ENCODE results near the gene SEC61A2. TPM values are rescaled to one million over a fixed set of nuclear protein-coding genes. Genes with fewer than 3 reads are reported as not detected.

SEC61A2 gene
- polyA plus RNA-seq, 1 donor from 2014 or later: 75.4 TPM

GRCh38 chr10:12103802-12104201, 25.7 kb upstream of the SEC61A2 start:
- H2AFZ ChIP-seq (ENCODE audit: low read depth, low read length): no peak overlapping the region
- H3K79me2 ChIP-seq (replicated peaks; ENCODE audit: insufficient read depth, low read length): no peaks in the 10 kb centered on the region
- no peak overlapping the region for H3K4me3 ChIP-seq (ENCODE audit: low read length)
- no peaks in the 10 kb centered on the region for H3F3A ChIP-seq (ENCODE audit: insufficient read depth, low read length, poor library complexity, severe bottlenecking)
- no peak overlapping the region for H3K9ac ChIP-seq (ENCODE audit: low read length)
- no peaks in the 10 kb centered on the region for H3K9me3 ChIP-seq (ENCODE audit: low read length)
- no peaks in the 10 kb centered on the region for H3K36me3 ChIP-seq (ENCODE audit: insufficient read depth, low read length)
- no peaks in the 10 kb centered on the region for H3K27me3 ChIP-seq (ENCODE audit: insufficient read depth, low read depth, low read length)
- H3K9me2 ChIP-seq (ENCODE audit: insufficient read depth, low read length): no peaks in the 10 kb centered on the region
- no peak overlapping the region for H3K4me2 ChIP-seq (ENCODE audit: low read length)
- no peak overlapping the region for H3K27ac ChIP-seq (ENCODE audit: low read length)
- TF ChIP-seq POLR2AphosphoS5 (IDR thresholded peaks at IDR 0.05) (no peak), RAD21 (conservative IDR thresholded peaks at IDR 0.05) (no peak), CTCF (IDR thresholded peaks at IDR 0.05; ENCODE audit: poor library complexity, severe bottlenecking) (no peak), TAF1 (IDR thresholded peaks at IDR 0.05; ENCODE audit: low read depth) (no peak), SMC3 (conservative IDR thresholded peaks at IDR 0.05; ENCODE audit: poor library complexity) (no peak)
- no peaks in the 10 kb centered on the region for H4K20me1 ChIP-seq (ENCODE audit: insufficient read depth)

DNA sequence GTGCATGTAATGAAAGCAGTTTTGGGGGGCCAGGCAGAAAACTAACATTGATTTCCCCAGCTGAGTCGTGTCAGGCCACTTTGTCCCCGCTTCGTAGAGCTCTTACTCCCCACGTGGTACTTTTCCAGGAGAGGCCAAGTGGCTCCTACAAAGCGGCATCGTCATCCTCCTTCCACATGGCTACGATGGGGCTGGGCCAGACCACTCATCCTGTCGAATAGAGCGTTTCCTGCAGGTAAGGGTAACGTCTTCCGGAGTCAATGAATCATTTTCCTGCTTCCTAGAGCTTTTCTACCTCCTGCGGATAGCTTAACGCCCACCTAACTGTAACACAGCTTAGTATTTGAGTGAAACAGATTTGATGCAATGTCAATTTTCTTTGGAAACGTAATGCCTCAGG, 21.7 kb upstream of the SEC61A2 start:
- Histone ChIP-seq H3K4me3 (ENCODE audit: low read length) (no peak overlapping the region), H3K9me3 (ENCODE audit: low read length) (no peaks in the 10 kb centered on the region), H4K20me1 (ENCODE audit: insufficient read depth) (no peaks in the 10 kb centered on the region), H3K27me3 (ENCODE audit: insufficient read depth, low read depth, low read length) (no peaks in the 10 kb centered on the region), H3K4me2 (ENCODE audit: low read length) (no peak overlapping the region), H3F3A (ENCODE audit: insufficient read depth, low read length, poor library complexity, severe bottlenecking) (no peaks in the 10 kb centered on the region), H3K36me3 (ENCODE audit: insufficient read depth, low read length) (no peaks in the 10 kb centered on the region), H2AFZ (ENCODE audit: low read depth, low read length) (no peak overlapping the region), H3K79me2 (replicated peaks; ENCODE audit: insufficient read depth, low read length) (no peaks in the 10 kb centered on the region), H3K9ac (ENCODE audit: low read length) (no peak overlapping the region), H3K27ac (ENCODE audit: low read length) (no peak overlapping the region), H3K9me2 (ENCODE audit: insufficient read depth, low read length) (no peaks in the 10 kb centered on the region)
- TF ChIP-seq EP300 (conservative IDR thresholded peaks at IDR 0.05; ENCODE audit: poor library complexity, severe bottlenecking) (no peak), RAD21 (conservative IDR thresholded peaks at IDR 0.05) (no peak), SMC3 (conservative IDR thresholded peaks at IDR 0.05; ENCODE audit: poor library complexity) (no peak), EZH2 (IDR thresholded peaks at IDR 0.05; ENCODE audit: borderline replicate concordance, insufficient read depth, low read length, poor library complexity, severe bottlenecking) (no peak), CTCF (IDR thresholded peaks at IDR 0.05; ENCODE audit: poor library complexity, severe bottlenecking) (no peak)

GRCh38 chr10:12109286-12109685, 20.2 kb upstream of the SEC61A2 start:
- no peak overlapping the region for H3K4me2 ChIP-seq (ENCODE audit: low read length)
- H3K9me3 ChIP-seq (ENCODE audit: low read length): no peaks in the 10 kb centered on the region
- no peak overlapping the region for H3K4me3 ChIP-seq (ENCODE audit: low read length)
- no peaks in the 10 kb centered on the region for H3K79me2 ChIP-seq (replicated peaks; ENCODE audit: insufficient read depth, low read length)
- no peaks in the 10 kb centered on the region for H3K9me2 ChIP-seq (ENCODE audit: insufficient read depth, low read length)
- no peak overlapping the region for H3K27ac ChIP-seq (ENCODE audit: low read length)
- H3F3A ChIP-seq (ENCODE audit: insufficient read depth, low read length, poor library complexity, severe bottlenecking): no peaks in the 10 kb centered on the region
- no peaks in the 10 kb centered on the region for H4K20me1 ChIP-seq (ENCODE audit: insufficient read depth)
- TF ChIP-seq POLR2AphosphoS5 (IDR thresholded peaks at IDR 0.05) (no peak), RAD21 (conservative IDR thresholded peaks at IDR 0.05) (no peak), EZH2 (IDR thresholded peaks at IDR 0.05; ENCODE audit: borderline replicate concordance, insufficient read depth, low read length, poor library complexity, severe bottlenecking) (no peak), MXI1 (conservative IDR thresholded peaks at IDR 0.05; ENCODE audit: poor library complexity, severe bottlenecking) (no peak), EP300 (conservative IDR thresholded peaks at IDR 0.05; ENCODE audit: poor library complexity, severe bottlenecking) (no peak), SMC3 (conservative IDR thresholded peaks at IDR 0.05; ENCODE audit: poor library complexity) (no peak), REST (IDR thresholded peaks at IDR 0.05; ENCODE audit: borderline replicate concordance) (no peak), CTCF (IDR thresholded peaks at IDR 0.05; ENCODE audit: poor library complexity, severe bottlenecking) (no peak), TAF1 (IDR thresholded peaks at IDR 0.05; ENCODE audit: low read depth) (no peak)
- no peaks in the 10 kb centered on the region for H3K27me3 ChIP-seq (ENCODE audit: insufficient read depth, low read depth, low read length)
- no peak overlapping the region for H2AFZ ChIP-seq (ENCODE audit: low read depth, low read length)
- no peaks in the 10 kb centered on the region for H3K36me3 ChIP-seq (ENCODE audit: insufficient read depth, low read length)
- no peak overlapping the region for H3K9ac ChIP-seq (ENCODE audit: low read length)
